ENCODE measurements around the gene LSAMP.

The LSAMP gene

GRCh38 chr3:116148881-116149851 is 296.1 kb downstream of the LSAMP start:
- Histone ChIP-seq H3K4me1 (ENCODE audit: insufficient read depth, poor library complexity, severe bottlenecking) (no peaks in the 10 kb centered on the region), H3K9me3 (ENCODE audit: severe bottlenecking) (peaks cover 2% of the 10 kb centered on the region), H3K27me3 (ENCODE audit: insufficient read depth, poor library complexity, severe bottlenecking) (no peaks in the 10 kb centered on the region), H3K36me3 (ENCODE audit: low read depth) (no peaks in the 10 kb centered on the region), H3K27ac (ENCODE audit: poor library complexity, severe bottlenecking) (no peak overlapping the region), H3K4me3 (ENCODE audit: severe bottlenecking) (no peak overlapping the region)
- no peak for TF ChIP-seq CTCF (IDR thresholded peaks at IDR 0.05; ENCODE audit: poor library complexity, severe bottlenecking)
- no peak for ATAC-seq (ENCODE audit: low read depth)
- no peak for DNase-seq (ENCODE audit: low spot score)

- H3K27ac ChIP-seq (ENCODE audit: poor library complexity, severe bottlenecking), result no peak overlapping the region
Measured at GRCh38 chr3:116145613-116146012, 299.7 kb downstream of the LSAMP start.

GRCh38 chr3:116141724-116142123 is 303.6 kb downstream of the LSAMP start:
- Histone ChIP-seq H3K27ac (ENCODE audit: poor library complexity, severe bottlenecking) (no peak overlapping the region), H3K36me3 (ENCODE audit: low read depth) (no peaks in the 10 kb centered on the region), H3K4me3 (ENCODE audit: severe bottlenecking) (no peak overlapping the region), H3K27me3 (ENCODE audit: insufficient read depth, poor library complexity, severe bottlenecking) (no peaks in the 10 kb centered on the region), H3K4me1 (ENCODE audit: insufficient read depth, poor library complexity, severe bottlenecking) (no peaks in the 10 kb centered on the region), H3K9me3 (ENCODE audit: severe bottlenecking) (peaks cover 2% of the 10 kb centered on the region)
- no peak for TF ChIP-seq CTCF (IDR thresholded peaks at IDR 0.05; ENCODE audit: poor library complexity, severe bottlenecking)
- no peak for ATAC-seq (ENCODE audit: low read depth)
- DNase-seq (ENCODE audit: low spot score), result no peak

More at GRCh38 chr3:116145613-116146012, 299.7 kb downstream of the LSAMP start:
- TF ChIP-seq CTCF (IDR thresholded peaks at IDR 0.05; ENCODE audit: poor library complexity, severe bottlenecking), result no peak
- Histone ChIP-seq H3K9me3 (ENCODE audit: severe bottlenecking) (peaks cover 2% of the 10 kb centered on the region), H3K36me3 (ENCODE audit: low read depth) (no peaks in the 10 kb centered on the region), H3K4me1 (ENCODE audit: insufficient read depth, poor library complexity, severe bottlenecking) (no peaks in the 10 kb centered on the region), H3K4me3 (ENCODE audit: severe bottlenecking) (no peak overlapping the region), H3K27me3 (ENCODE audit: insufficient read depth, poor library complexity, severe bottlenecking) (no peaks in the 10 kb centered on the region)
- DNase-seq (ENCODE audit: low spot score) (no peak), ATAC-seq (ENCODE audit: low read depth) (no peak)

GRCh38 chr3:116140100-116140689 is 305.1 kb downstream of the LSAMP start:
- Histone ChIP-seq H3K36me3 (ENCODE audit: low read depth) (no peaks in the 10 kb centered on the region), H3K4me1 (ENCODE audit: insufficient read depth, poor library complexity, severe bottlenecking) (no peaks in the 10 kb centered on the region), H3K27ac (ENCODE audit: poor library complexity, severe bottlenecking) (no peak overlapping the region), H3K4me3 (ENCODE audit: severe bottlenecking) (no peak overlapping the region), H3K9me3 (ENCODE audit: severe bottlenecking) (no peaks in the 10 kb centered on the region), H3K27me3 (ENCODE audit: insufficient read depth, poor library complexity, severe bottlenecking) (no peaks in the 10 kb centered on the region)
- no peak; the same call in 2 of the 3 replicates for ATAC-seq (ENCODE audit: low read depth)
- DNase-seq (ENCODE audit: low spot score), result no peak
- peak; percentile 91 for TF ChIP-seq CTCF (IDR thresholded peaks at IDR 0.05; ENCODE audit: poor library complexity, severe bottlenecking)

Measured in RWPE2 (cell line).